GM12878 (cell line): ENCODE results near the gene ZP2. TPM values are rescaled to one million over a fixed set of nuclear protein-coding genes. Genes with fewer than 3 reads are reported as not detected.

ENCODE experiments used
- ATAC-seq: fragments of 200-7000 bp; cut with Tn5 transposase; 3 replicates; pipeline ENCODE4 v1.9.1; 2020; ENCODE audit warnings: mild to moderate bottlenecking, moderate library complexity
- BruUV-seq: library from RNA; stranded (reverse); fragments of 400-500 nt; replicated peaks from 2 replicates; lab custom pipeline; 2021; lab: Mats Ljungman, UMichigan
- CTCF ChIA-PET: fragments of 300-600 bp; sonication (Branson Sonifier 250); formaldehyde crosslinking; extraction: SDS; loops from one replicate; lab custom pipeline; 2021; ENCODE audit warnings: inconsistent platforms; lab: Yijun Ruan, JAX
- POLR2A ChIA-PET: fragments of 350-600 bp; formaldehyde crosslinking; extraction: SDS; loops from one replicate; lab custom pipeline; 2021; ENCODE audit warnings: inconsistent platforms; lab: Charles Lee
- RAD21 ChIA-PET: fragments of 300-600 bp; sonication (Branson Sonifier 250); formaldehyde crosslinking; loops from one replicate; lab custom pipeline; 2023; ENCODE audit warnings: antibody characterized with exemption; ENCODE audit not compliant: unreplicated experiment; lab: Charles Lee
- SMC1A ChIA-PET: fragments of 300-600 bp; sonication (Branson Sonifier 250); formaldehyde crosslinking; loops from one replicate; lab custom pipeline; 2023; ENCODE audit not compliant: unreplicated experiment, uncharacterized antibody; lab: Charles Lee
- DNase-seq: peaks from one replicate; pipeline ENCODE4 v3.0.0-alpha.2; 2011; ENCODE audit warnings: low read depth, low spot score
- FAIRE-seq: peaks from 3 replicates; lab custom pipeline; 2011; peaks lifted over from hg19 to GRCh38; lab: Jason Lieb, UNC
- H2AFZ ChIP-seq: 2 replicates; pipeline ENCODE4 v1.6.0; 2011; ENCODE audit warnings: low read depth, low read length, control low read depth; ENCODE audit not compliant: control insufficient read depth
- H3K27ac ChIP-seq: 2 replicates; pipeline ENCODE4 v1.5.1; 2011; ENCODE audit warnings: control low read depth; ENCODE audit not compliant: control insufficient read depth, insufficient read depth
- H3K27me3 ChIP-seq, 2 experiments: replicated peaks in 1 of 2; 2 replicates each; pipeline versions ENCODE4 v1.6.0 to v1.6.1; 2011; ENCODE audit warnings: low read length in 1 of 2; ENCODE audit not compliant: control insufficient read depth in 2 of 2, insufficient read depth in 2 of 2
- H3K36me3 ChIP-seq, 2 experiments: 2 replicates each; pipeline ENCODE4 v1.5.1; 2011; ENCODE audit warnings: low read length in 1 of 2; ENCODE audit not compliant: control insufficient read depth in 2 of 2, insufficient read depth in 2 of 2
- H3K4me1 ChIP-seq: 2 replicates; pipeline ENCODE4 v1.6.1; 2011; ENCODE audit warnings: mild to moderate bottlenecking, low read length, moderate library complexity, mixed read lengths; ENCODE audit not compliant: control insufficient read depth, insufficient read depth
- H3K4me2 ChIP-seq: 2 replicates; pipeline ENCODE4 v1.6.0; 2011; ENCODE audit warnings: control low read depth; ENCODE audit not compliant: control insufficient read depth, insufficient read depth
- H3K4me3 ChIP-seq: fragments of 200-600 bp; sonication (generic); 2 replicates; pipeline ENCODE4 v1.5.1; 2016
- H3K79me2 ChIP-seq: 2 replicates; pipeline ENCODE4 v1.6.0; 2011; ENCODE audit warnings: low read length; ENCODE audit not compliant: control insufficient read depth, insufficient read depth
- H3K9ac ChIP-seq: 2 replicates; pipeline ENCODE4 v1.8.0; 2011; ENCODE audit warnings: low read length, control low read depth, mixed read lengths; ENCODE audit not compliant: control insufficient read depth, insufficient read depth
- H3K9me3 ChIP-seq: replicated peaks from 3 replicates; pipeline ENCODE4 v1.5.1; 2011; ENCODE audit warnings: mild to moderate bottlenecking, low read length; ENCODE audit not compliant: control insufficient read depth, insufficient read depth
- H4K20me1 ChIP-seq: 2 replicates; pipeline ENCODE4 v1.6.0; 2011; ENCODE audit not compliant: control insufficient read depth, insufficient read depth
- CREB1 ChIP-seq: IDR thresholded peaks from 2 replicates; pipeline ENCODE4 v1.6.1; 2012; ENCODE audit warnings: low read depth, mild to moderate bottlenecking, inconsistent platforms
- JUNB ChIP-seq: IDR thresholded peaks from 2 replicates; pipeline ENCODE4 v1.6.1; 2016; ENCODE audit warnings: antibody characterized with exemption, mild to moderate bottlenecking
- NFXL1 ChIP-seq: fragments of 450-650 bp; IDR thresholded peaks from 2 replicates; pipeline ENCODE4 v1.6.1; 2017; ENCODE audit warnings: antibody characterized with exemption, mild to moderate bottlenecking, borderline replicate concordance
- RBBP5 ChIP-seq: fragments of 200-600 bp; sonication (generic); conservative IDR thresholded peaks from 2 replicates; pipeline ENCODE4 v1.6.1; 2016
- ZBTB33 ChIP-seq: fragments of 450-650 bp; IDR thresholded peaks from 2 replicates; pipeline ENCODE4 v1.6.1; 2017; ENCODE audit warnings: mild to moderate bottlenecking
- WGBS: methylation state at CpG from one replicate; pipeline ENCODE4 v1.1.6; 2016; ENCODE audit warnings: low lambda C conversion rate; ENCODE audit not compliant: insufficient replicate concordance, insufficient coverage; ENCODE audit errors: missing lambda C conversion rate; 5-methylcytosine and 5-hydroxymethylcytosine counted together
- in situ Hi-C: fragments of 300-500 bp; cut with MboI; formaldehyde crosslinking; loops from 9 replicates; pipeline ENCODE4 v1.14.3; 2018; ENCODE audit warnings: mixed read lengths
- intact Hi-C: fragments of 100-400 bp; cut with micrococcal nuclease; formaldehyde crosslinking; loops from one replicate; pipeline ENCODE4 v1.14.2; 2022; ENCODE audit not compliant: unreplicated experiment
- polyA plus RNA-seq, 11 experiments: library from polyadenylated mRNA; depleted of rRNA in 4 of 11; unstranded in 6 of 11; stranded (reverse) in 5 of 11; fragments of >200 nt; fragmentation: Nextera tagmentation in 4 of 11; fragmentation: Illumina TruSeq in 1 of 11; extraction: Ambion mirVana in 4 of 11; extraction: Trizol in 1 of 11; gene quantifications; 1 replicate in 1 of 11; 2 replicates in 10 of 11; pipeline versions ENCODE4 v1.2.1 to v1.2.3, GENCODE V29; 2011 to 2016; ENCODE audit warnings: inconsistent platforms in 2 of 11, missing spikeins in 2 of 11, low read depth in 1 of 11
- total RNA-seq, 4 experiments: library from RNA; depleted of rRNA in 3 of 4; stranded (reverse); fragments of >200 nt in 3 of 4; fragmentation: Illumina TruSeq in 1 of 4; extraction: Trizol in 1 of 4; gene quantifications; 2 replicates each; pipeline versions ENCODE4 v1.2.1 to v1.2.3, GENCODE V29; 2013 to 2021

The ZP2 gene
- total and polyA plus RNA-seq, 10 of the 15 experiments (the other 5 are each of a cell fraction or from before 2014, with no cell fraction given) = 0.11 to 0.33 (median 0.16) TPM; not detected in 1

DNA sequence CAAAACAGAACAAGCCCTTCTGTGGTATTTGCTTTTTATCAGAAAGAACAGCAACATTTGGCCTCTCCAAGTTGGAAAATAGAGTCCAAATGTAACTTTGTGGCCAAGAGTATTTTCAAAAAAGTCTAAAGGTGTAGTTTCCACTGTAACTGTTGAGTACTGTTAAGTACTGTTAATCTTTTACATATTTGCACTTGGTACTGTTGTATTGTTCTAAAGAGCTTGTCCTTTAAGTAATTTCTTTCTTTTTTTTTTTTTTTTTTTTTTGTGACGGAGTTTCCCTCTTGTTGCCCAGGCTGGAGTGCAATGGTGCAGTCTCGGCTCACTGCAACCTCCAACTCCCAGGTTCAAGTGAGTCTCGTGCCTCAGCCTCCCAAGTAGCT lies 31.4 kb downstream of the ZP2 start:
- 43% methylated on average over 2 of the region's 3 CpGs for WGBS
- intact Hi-C loops (no loop called here), in situ Hi-C loops (no loop called here)
- Histone ChIP-seq H2AFZ (no peak overlapping the region), H3K4me1 (no peaks in the 10 kb centered on the region), H3K4me3 (no peak overlapping the region), H3K4me2 (no peak overlapping the region), H3K79me2 (no peaks in the 10 kb centered on the region), H3K27me3 (no peaks in the 10 kb centered on the region), H4K20me1 (no peaks in the 10 kb centered on the region), H3K27ac (no peak overlapping the region), H3K36me3 (peaks cover 8 to 11% of the 10 kb centered on the region in 2 experiments; a peak in 3 of 4 replicates), H3K9ac (no peak overlapping the region), H3K9me3 (peaks cover 4% of the 10 kb centered on the region; the same call in 1 of the 3 replicates)
- FAIRE-seq (no peak), DNase-seq (no peak), ATAC-seq (no peak)
- ChIA-PET SMC1A (interaction anchor here (3.7 kb wide), 1 partner anchor 20 kb away, joined by 24 read pairs; the partner anchor contains the start of gene LDAF1), POLR2A (interaction anchor here (0.6 kb wide), 1 partner anchor 114 kb away, joined by 4 read pairs; no protein-coding TSS in a partner anchor), RAD21 (no interaction called here), CTCF (no interaction called here)
- TSS peak; percentile 54 for BruUV-seq
- TF ChIP-seq JUNB (no peak), CREB1 (no peak), ZBTB33 (no peak), NFXL1 (no peak), RBBP5 (no peak)
